ENCODE measurements around the gene IL27RA. TPM values are rescaled to one million over a fixed set of nuclear protein-coding genes. Genes with fewer than 3 reads are reported as not detected.

The IL27RA gene
- total RNA-seq, 1 experiment from 2014 or later: 18.3 TPM

DNA sequence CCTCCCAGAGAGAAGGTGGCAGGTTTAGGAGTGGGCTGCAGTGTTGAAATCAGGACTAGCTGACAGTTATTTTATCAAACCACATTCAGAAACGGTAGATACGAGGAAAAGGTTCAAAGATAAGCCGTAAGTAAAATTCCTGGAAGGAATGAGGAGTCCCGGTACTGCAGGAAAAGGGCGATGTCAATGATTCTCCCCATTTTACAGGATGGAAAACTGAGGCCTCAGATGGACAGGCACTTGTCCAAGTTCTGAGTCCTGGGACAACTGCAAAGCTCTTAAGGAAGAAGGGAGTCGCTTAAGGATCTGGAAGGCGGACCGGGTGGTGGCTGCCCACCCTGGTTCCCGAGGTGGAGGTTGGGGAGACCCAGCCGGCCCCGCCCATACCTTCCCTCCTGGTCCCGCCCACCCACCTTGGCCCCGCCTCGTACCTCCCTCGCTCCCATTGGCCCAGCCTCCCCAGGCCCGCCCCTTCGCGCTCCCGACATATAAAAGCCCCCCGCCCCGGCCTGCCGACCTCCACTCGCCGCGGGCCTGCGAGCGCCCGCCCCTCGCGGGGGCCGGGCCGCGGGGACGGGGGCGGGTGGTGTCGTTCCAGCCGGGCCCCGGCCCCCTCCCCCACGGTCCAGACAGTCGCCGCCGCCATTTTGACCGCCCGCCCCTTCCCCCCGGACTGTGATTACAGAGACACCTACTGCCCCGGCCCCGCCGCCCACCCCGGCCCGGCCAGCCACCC is 26.0 kb upstream of the IL27RA start:
- peak overlapping the region; percentile 79 for H3K27ac ChIP-seq (ENCODE audit: low read depth, low read length)
- DNase-seq (ENCODE audit: low read depth, low spot score): peak; percentile 65
- POLR2A ChIA-PET: interaction anchor here (1.0 to 1.1 kb wide), 3 partner anchors 11 to 67 kb away, joined by 3 to 10 read pairs (median 3); partner anchors contain the start of genes IL27RA and MISP3
- H4K20me1 ChIP-seq (ENCODE audit: insufficient read depth): no peaks in the 10 kb centered on the region
- ATAC-seq: peak; percentile 67
- peaks cover 3% of the 10 kb centered on the region; the same call in 1 of the 2 replicates for H3K79me2 ChIP-seq (ENCODE audit: insufficient read depth, low read length)
- TF ChIP-seq CBX3 (IDR thresholded peaks at IDR 0.05; ENCODE audit: low read depth): peak; percentile 90
- peak; percentile 56 for TF ChIP-seq YY1 (IDR thresholded peaks at IDR 0.05; ENCODE audit: extremely low read depth, insufficient replicate concordance, low read depth, low read length)
- peak; percentile 40; the same call in 1 of the 2 replicates for TF ChIP-seq SP1 (IDR thresholded peaks at IDR 0.05; ENCODE audit: low read depth)
- peak; percentile 75 for TF ChIP-seq POLR2AphosphoS5 (IDR thresholded peaks at IDR 0.05; ENCODE audit: low read depth, low read length)
- peak; percentile 27; the same call in 1 of the 2 replicates for TF ChIP-seq EGR1 (IDR thresholded peaks at IDR 0.05; ENCODE audit: low read depth)
- TF ChIP-seq POLR2A (IDR thresholded peaks at IDR 0.05; ENCODE audit: borderline replicate concordance, extremely low read depth, insufficient read depth, insufficient read length): no peak
- no peaks in the 10 kb centered on the region for H3K27me3 ChIP-seq (ENCODE audit: insufficient read depth, low read length)
- no peaks in the 10 kb centered on the region for H3K36me3 ChIP-seq (ENCODE audit: control insufficient read depth in 1 of 2, insufficient read depth in 2 of 2, low read length in 2 of 2)
- H3K9ac ChIP-seq (ENCODE audit: low read length): peak overlapping the region; percentile 91
- CTCF ChIA-PET: interaction anchor here (0.9 to 1.4 kb wide), 3 partner anchors 27 to 109 kb away, joined by 3 to 8 read pairs (median 3); partner anchors contain the start of gene IL27RA
- no peaks in the 10 kb centered on the region for H3K9me3 ChIP-seq (ENCODE audit: control insufficient read depth in 1 of 2, insufficient read depth in 1 of 2, low read depth in 1 of 2, low read length in 2 of 2)
- H3K4me2 ChIP-seq (ENCODE audit: low read length): peak overlapping the region; percentile 97
- peaks cover 5 to 26% of the 10 kb centered on the region in 2 experiments; a peak in 3 of 4 replicates for H3K4me1 ChIP-seq (ENCODE audit: control insufficient read depth in 1 of 2, insufficient read depth in 2 of 2, low read length in 2 of 2)
- BruUV-seq (replicated peaks): TSS peak; percentile 65
- RAD21 ChIA-PET (ENCODE audit: low non-redundant PET in 1 of 2, low total read pairs in 2 of 2, uncharacterized antibody in 2 of 2, unreplicated experiment in 2 of 2): no interaction called here
- intact Hi-C loops (cut with micrococcal nuclease): loop anchor here (2.0 kb wide), 1 partner anchor 53 kb away; the partner anchor contains the start of gene DCAF15
- H3K9me2 ChIP-seq (ENCODE audit: insufficient read depth): no peaks in the 10 kb centered on the region
- H3K4me3 ChIP-seq (replicated peaks in 1 of 2; ENCODE audit: low read depth in 1 of 2, low read length in 2 of 2): peak overlapping the region; percentile 70 to 76
- no peak overlapping the region for H2AFZ ChIP-seq (ENCODE audit: low read depth, low read length, poor library complexity, severe bottlenecking)

DNA sequence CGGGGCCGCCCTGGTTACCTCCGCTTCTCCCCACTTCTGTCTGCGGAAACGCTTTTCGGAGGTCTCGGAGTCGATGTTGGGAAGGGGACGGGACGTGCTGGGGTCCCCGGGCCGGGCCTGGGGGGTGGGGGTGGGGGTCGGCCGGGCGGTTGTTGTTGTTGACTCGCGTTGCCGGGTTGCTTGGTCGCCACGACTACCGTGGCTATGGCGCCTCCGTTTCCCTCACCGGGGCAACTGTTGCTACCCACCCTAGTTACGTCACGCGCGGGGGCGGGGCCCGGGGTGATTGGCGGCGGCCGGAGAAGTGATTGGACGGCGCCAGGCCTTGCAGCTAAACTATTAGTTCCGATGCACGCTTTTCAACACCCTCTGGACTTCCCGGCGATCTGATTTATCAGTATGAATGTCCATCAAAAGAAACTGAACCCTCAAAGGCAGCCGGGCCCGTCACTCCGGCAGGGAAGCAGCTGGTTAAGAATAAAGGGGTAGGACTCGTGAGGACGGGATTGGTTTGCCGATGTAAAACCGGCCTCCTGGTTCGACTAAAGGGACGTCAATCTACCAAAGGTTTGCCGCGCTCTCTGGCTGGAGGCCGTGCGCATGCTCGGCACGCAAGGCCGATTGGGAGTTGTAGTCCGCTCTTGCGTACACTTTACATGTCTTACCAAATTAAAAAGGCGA is 25.3 kb upstream of the IL27RA start, which contains the start of gene RFX1:
TSS of gene RFX1 (minus strand) at position 236 of the 681 bp plus-strand sequence. CDS start 12,477 bp downstream, outside the sequence.
- intact Hi-C loops (cut with micrococcal nuclease): no loop called here
- BruUV-seq (replicated peaks): no TSS peak
- TF ChIP-seq EZH2 (IDR thresholded peaks at IDR 0.05) (no peak), FOSL1 (IDR thresholded peaks at IDR 0.05; ENCODE audit: low read depth) (no peak), ZNF274 (IDR thresholded peaks at IDR 0.05; ENCODE audit: low read depth, low read length) (no peak), SIN3A (IDR thresholded peaks at IDR 0.05; ENCODE audit: low read depth) (no peak), JUND (IDR thresholded peaks at IDR 0.05) (no peak), EGR1 (IDR thresholded peaks at IDR 0.05; ENCODE audit: low read depth) (peak; percentile 71), POLR2A (IDR thresholded peaks at IDR 0.05; ENCODE audit: borderline replicate concordance, extremely low read depth, insufficient read depth, insufficient read length) (no peak), SRF (IDR thresholded peaks at IDR 0.05; ENCODE audit: low read depth) (no peak), YY1 (IDR thresholded peaks at IDR 0.05; ENCODE audit: extremely low read depth, insufficient replicate concordance, low read depth, low read length) (peak; percentile 72)
- TF ChIP-seq, protein P1, sequence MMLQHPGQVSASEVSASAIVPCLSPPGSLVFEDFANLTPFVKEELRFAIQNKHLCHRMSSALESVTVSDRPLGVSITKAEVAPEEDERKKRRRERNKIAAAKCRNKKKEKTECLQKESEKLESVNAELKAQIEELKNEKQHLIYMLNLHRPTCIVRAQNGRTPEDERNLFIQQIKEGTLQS (IDR thresholded peaks at IDR 0.05): no peak
- TF ChIP-seq, protein P2, sequence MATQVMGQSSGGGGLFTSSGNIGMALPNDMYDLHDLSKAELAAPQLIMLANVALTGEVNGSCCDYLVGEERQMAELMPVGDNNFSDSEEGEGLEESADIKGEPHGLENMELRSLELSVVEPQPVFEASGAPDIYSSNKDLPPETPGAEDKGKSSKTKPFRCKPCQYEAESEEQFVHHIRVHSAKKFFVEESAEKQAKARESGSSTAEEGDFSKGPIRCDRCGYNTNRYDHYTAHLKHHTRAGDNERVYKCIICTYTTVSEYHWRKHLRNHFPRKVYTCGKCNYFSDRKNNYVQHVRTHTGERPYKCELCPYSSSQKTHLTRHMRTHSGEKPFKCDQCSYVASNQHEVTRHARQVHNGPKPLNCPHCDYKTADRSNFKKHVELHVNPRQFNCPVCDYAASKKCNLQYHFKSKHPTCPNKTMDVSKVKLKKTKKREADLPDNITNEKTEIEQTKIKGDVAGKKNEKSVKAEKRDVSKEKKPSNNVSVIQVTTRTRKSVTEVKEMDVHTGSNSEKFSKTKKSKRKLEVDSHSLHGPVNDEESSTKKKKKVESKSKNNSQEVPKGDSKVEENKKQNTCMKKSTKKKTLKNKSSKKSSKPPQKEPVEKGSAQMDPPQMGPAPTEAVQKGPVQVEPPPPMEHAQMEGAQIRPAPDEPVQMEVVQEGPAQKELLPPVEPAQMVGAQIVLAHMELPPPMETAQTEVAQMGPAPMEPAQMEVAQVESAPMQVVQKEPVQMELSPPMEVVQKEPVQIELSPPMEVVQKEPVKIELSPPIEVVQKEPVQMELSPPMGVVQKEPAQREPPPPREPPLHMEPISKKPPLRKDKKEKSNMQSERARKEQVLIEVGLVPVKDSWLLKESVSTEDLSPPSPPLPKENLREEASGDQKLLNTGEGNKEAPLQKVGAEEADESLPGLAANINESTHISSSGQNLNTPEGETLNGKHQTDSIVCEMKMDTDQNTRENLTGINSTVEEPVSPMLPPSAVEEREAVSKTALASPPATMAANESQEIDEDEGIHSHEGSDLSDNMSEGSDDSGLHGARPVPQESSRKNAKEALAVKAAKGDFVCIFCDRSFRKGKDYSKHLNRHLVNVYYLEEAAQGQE (IDR thresholded peaks at IDR 0.05; ENCODE audit: low read depth): no peak

More for the DNA sequence above, 25.3 kb upstream of the IL27RA start, which contains the start of gene RFX1:
- H3K9ac ChIP-seq (ENCODE audit: low read length): peak within 1 kb of the TSS; percentile 91
- ATAC-seq: peak; percentile 85
- peak within 1 kb of the TSS; percentile 97 for H3K4me2 ChIP-seq (ENCODE audit: low read length)
- H4K20me1 ChIP-seq (ENCODE audit: insufficient read depth): no peaks in the 10 kb centered on the region
- ChIA-PET CTCF (interaction anchor here (0.6 to 1.4 kb wide), 4 partner anchors 26 to 108 kb away, joined by 3 to 8 read pairs (median 3); partner anchors contain the start of gene IL27RA), RAD21 (ENCODE audit: low non-redundant PET in 1 of 2, low total read pairs in 2 of 2, uncharacterized antibody in 2 of 2, unreplicated experiment in 2 of 2) (no interaction called here), POLR2A (interaction anchor here (0.9 to 1.1 kb wide), 6 partner anchors 10 to 160 kb away, joined by 3 to 10 read pairs (median 3); partner anchors contain the start of genes IL27RA and MISP3)
- H2AFZ ChIP-seq (ENCODE audit: low read depth, low read length, poor library complexity, severe bottlenecking): peak within 1 kb of the TSS; percentile 54
- no peaks in the 10 kb centered on the region for H3K9me2 ChIP-seq (ENCODE audit: insufficient read depth)
- H3K4me1 ChIP-seq (ENCODE audit: control insufficient read depth in 1 of 2, insufficient read depth in 2 of 2, low read length in 2 of 2): peaks cover 5 to 26% of the 10 kb centered on the region in 2 experiments; a peak in 3 of 4 replicates
- H3K4me3 ChIP-seq (replicated peaks in 1 of 2; ENCODE audit: low read depth in 1 of 2, low read length in 2 of 2): peak within 1 kb of the TSS; percentile 70 to 76
- peak within 1 kb of the TSS; percentile 79 for H3K27ac ChIP-seq (ENCODE audit: low read depth, low read length)
- no peaks in the 10 kb centered on the region for H3K27me3 ChIP-seq (ENCODE audit: insufficient read depth, low read length)
- no peaks in the 10 kb centered on the region for H3K36me3 ChIP-seq (ENCODE audit: control insufficient read depth in 1 of 2, insufficient read depth in 2 of 2, low read length in 2 of 2)
- H3K79me2 ChIP-seq (ENCODE audit: insufficient read depth, low read length): peaks cover 3% of the 10 kb centered on the region; the same call in 1 of the 2 replicates
- peak; percentile 100 for DNase-seq (ENCODE audit: low read depth, low spot score)
- no peaks in the 10 kb centered on the region for H3K9me3 ChIP-seq (ENCODE audit: control insufficient read depth in 1 of 2, insufficient read depth in 1 of 2, low read depth in 1 of 2, low read length in 2 of 2)

Data from HCT116 (cell line).